ENCODE data around the gene HTT. TPM values are rescaled to one million over a fixed set of nuclear protein-coding genes. Genes with fewer than 3 reads are reported as not detected.

The HTT gene
- total RNA-seq, 1 donor from 2014 or later = 82.8 TPM

DNA sequence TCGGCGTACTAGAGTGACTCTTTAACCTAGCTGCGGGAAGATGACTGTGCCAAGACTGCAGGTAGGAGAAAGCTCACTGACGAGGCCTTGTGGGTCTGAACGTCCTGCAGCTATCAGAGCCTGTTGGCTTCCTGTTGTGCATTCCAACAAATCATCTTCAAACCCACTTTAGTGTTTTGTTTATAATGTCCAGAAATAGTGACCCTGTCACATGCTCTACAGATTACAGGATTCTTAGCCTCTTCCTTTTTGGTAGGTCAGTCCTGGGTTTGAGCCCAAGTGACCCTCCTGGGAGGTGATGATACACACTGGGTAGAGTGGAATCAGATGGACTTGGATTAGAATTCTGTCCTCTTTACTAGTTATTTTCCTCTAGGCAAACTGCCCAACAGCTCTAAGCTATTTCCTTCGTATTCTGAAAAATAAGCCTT is 33.2 kb downstream of the HTT start:
- Mint-ChIP-seq H3K36me3 (ENCODE audit: insufficient read depth) (peaks cover 40% of the 10 kb centered on the region), H3K9me3 (ENCODE audit: low read depth) (no peaks in the 10 kb centered on the region), H3K27me3 (no peaks in the 10 kb centered on the region), H3K4me3 (ENCODE audit: low read depth) (no peak overlapping the region), H3K27ac (no peak overlapping the region), H3K4me1 (ENCODE audit: low read depth) (peaks cover 4% of the 10 kb centered on the region)
- DNase-seq (ENCODE audit: low spot score, unreplicated experiment) = no peak
- TF ChIP-seq, protein P1, sequence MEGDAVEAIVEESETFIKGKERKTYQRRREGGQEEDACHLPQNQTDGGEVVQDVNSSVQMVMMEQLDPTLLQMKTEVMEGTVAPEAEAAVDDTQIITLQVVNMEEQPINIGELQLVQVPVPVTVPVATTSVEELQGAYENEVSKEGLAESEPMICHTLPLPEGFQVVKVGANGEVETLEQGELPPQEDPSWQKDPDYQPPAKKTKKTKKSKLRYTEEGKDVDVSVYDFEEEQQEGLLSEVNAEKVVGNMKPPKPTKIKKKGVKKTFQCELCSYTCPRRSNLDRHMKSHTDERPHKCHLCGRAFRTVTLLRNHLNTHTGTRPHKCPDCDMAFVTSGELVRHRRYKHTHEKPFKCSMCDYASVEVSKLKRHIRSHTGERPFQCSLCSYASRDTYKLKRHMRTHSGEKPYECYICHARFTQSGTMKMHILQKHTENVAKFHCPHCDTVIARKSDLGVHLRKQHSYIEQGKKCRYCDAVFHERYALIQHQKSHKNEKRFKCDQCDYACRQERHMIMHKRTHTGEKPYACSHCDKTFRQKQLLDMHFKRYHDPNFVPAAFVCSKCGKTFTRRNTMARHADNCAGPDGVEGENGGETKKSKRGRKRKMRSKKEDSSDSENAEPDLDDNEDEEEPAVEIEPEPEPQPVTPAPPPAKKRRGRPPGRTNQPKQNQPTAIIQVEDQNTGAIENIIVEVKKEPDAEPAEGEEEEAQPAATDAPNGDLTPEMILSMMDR (IDR thresholded peaks at IDR 0.05; ENCODE audit: unreplicated experiment) = no peak

DNA sequence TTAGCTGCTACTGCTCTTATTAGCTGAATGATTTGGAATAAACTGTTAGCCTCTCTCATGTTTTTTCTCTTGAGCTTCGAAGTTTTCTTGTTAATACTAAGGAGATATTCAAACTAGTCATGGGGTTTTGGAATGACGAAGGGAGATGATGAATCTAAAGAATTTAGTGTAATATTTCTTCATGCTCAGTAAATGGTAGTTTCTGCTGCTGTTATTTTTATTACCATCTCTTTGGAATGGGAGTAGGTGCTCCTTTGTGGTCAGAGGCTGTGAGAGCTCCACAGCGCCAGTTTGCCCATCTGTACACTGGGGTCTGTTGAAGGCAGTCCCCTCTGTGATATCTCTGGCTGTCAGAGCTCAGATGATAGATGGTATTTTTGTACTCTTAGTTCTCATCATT is 33.7 kb downstream of the HTT start:
- no peak for DNase-seq (ENCODE audit: low spot score, unreplicated experiment)
- no peaks in the 10 kb centered on the region for H3K9me3 Mint-ChIP-seq (ENCODE audit: low read depth)
- no peak overlapping the region for H3K4me3 Mint-ChIP-seq (ENCODE audit: low read depth)
- H3K27ac Mint-ChIP-seq = no peak overlapping the region
- H3K36me3 Mint-ChIP-seq (ENCODE audit: insufficient read depth) = peaks cover 45% of the 10 kb centered on the region
- H3K4me1 Mint-ChIP-seq (ENCODE audit: low read depth) = peaks cover 4% of the 10 kb centered on the region
- no peaks in the 10 kb centered on the region for H3K27me3 Mint-ChIP-seq
- TF ChIP-seq, protein P1 (IDR thresholded peaks at IDR 0.05; ENCODE audit: unreplicated experiment) = no peak

DNA sequence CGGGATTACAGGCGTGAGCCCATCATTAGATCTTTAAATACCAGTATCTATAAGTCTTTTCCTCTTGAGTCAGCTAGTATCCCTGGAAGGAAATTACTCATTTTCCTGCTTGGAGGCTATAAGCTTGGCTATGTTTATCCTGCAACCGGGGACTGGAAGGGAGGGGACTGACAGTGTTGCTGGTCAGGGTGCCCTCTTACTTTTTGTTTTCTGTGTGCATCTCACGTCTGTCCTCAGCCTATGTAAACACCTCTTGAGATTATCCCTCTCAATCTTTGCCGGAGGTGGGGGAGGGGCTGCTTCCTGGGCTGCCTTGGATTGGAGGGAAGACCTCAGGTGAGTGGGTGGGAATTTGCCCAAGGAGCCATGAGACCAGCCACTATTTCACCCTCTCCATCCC is 37.0 kb downstream of the HTT start:
- no peak overlapping the region for H3K4me3 Mint-ChIP-seq (ENCODE audit: low read depth)
- no peaks in the 10 kb centered on the region for H3K9me3 Mint-ChIP-seq (ENCODE audit: low read depth)
- H3K27ac Mint-ChIP-seq = no peak overlapping the region
- TF ChIP-seq, protein P1 (IDR thresholded peaks at IDR 0.05; ENCODE audit: unreplicated experiment) = no peak
- peaks cover 56% of the 10 kb centered on the region for H3K36me3 Mint-ChIP-seq (ENCODE audit: insufficient read depth)
- DNase-seq (ENCODE audit: low spot score, unreplicated experiment) = no peak
- H3K4me1 Mint-ChIP-seq (ENCODE audit: low read depth) = peaks cover 4% of the 10 kb centered on the region
- no peaks in the 10 kb centered on the region for H3K27me3 Mint-ChIP-seq

DNA sequence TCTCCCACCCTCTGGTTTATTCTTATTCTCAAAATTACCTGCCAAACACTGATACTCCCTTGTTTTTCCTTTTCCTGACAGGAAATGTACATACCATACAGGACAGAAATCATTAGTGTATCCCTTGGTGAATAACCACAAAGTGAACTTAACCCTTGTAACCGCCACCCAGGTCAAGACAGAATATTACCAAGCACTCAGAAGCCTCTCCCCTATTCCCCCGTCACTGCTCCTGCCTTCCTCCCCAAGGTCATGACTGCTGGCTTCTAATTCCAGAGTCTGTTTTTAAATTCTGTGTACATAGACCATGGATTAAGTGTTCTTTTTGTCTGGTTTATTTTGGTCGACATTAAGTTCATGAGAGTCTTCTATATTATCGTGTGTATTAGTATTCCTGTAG is 37.7 kb downstream of the HTT start:
- no peak for DNase-seq (ENCODE audit: low spot score, unreplicated experiment)
- H3K4me3 Mint-ChIP-seq (ENCODE audit: low read depth) = no peak overlapping the region
- no peak overlapping the region for H3K27ac Mint-ChIP-seq
- TF ChIP-seq, protein P1 (IDR thresholded peaks at IDR 0.05; ENCODE audit: unreplicated experiment) = no peak
- peaks cover 4% of the 10 kb centered on the region for H3K4me1 Mint-ChIP-seq (ENCODE audit: low read depth)
- H3K27me3 Mint-ChIP-seq = no peaks in the 10 kb centered on the region
- H3K9me3 Mint-ChIP-seq (ENCODE audit: low read depth) = no peaks in the 10 kb centered on the region
- H3K36me3 Mint-ChIP-seq (ENCODE audit: insufficient read depth) = peaks cover 53% of the 10 kb centered on the region

DNA sequence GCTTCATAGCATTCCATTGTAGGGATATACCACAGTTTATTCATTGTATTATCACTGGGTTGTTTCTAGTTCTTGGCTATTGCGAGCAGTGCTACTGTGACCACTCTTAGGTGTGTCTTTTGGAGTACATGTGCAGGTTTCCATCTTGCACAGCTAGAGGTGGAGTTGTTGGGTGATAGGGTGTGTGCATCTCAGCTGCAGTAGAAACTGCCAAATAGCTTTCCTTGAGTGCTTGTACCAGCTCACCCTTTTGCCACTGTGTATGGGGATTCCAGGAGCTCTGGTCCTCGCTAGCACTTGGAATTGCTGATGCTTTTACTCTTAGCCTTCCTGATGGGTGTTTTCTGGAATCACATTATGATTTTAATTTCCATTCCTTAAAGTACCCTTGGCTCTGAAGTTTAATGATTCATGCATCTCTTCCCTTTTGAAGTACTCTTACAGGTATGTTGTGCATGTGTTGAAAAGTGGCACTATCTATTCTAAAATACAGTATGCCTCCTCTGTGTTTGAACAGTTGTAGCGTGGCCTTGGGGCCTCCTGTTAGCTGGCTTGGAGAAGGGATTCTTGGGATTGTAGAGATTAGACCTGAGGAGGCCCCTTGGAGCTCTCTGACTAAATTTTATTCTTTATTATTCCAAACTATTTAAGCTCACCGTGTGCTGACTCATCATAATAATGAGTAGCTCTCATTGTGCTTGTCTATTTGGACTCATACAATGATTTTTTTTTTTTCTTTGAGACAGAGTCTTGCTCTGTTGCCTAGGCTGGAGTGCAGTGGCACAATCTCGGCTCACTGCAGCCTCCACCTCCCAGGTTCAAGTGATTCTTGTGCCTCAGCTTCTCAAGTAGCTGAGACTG is 38.4 kb downstream of the HTT start:
- Mint-ChIP-seq H3K9me3 (ENCODE audit: low read depth) (no peaks in the 10 kb centered on the region), H3K36me3 (ENCODE audit: insufficient read depth) (peaks cover 48% of the 10 kb centered on the region), H3K4me3 (ENCODE audit: low read depth) (no peak overlapping the region), H3K4me1 (ENCODE audit: low read depth) (peaks cover 4% of the 10 kb centered on the region), H3K27ac (no peak overlapping the region), H3K27me3 (no peaks in the 10 kb centered on the region)
- TF ChIP-seq, protein P1 (IDR thresholded peaks at IDR 0.05; ENCODE audit: unreplicated experiment) = no peak
- no peak for DNase-seq (ENCODE audit: low spot score, unreplicated experiment)

Measured in progenitor cell of endocrine pancreas (in vitro differentiated cells).